DLD1 (cell line): ENCODE measurements around the gene SMPD3.

ENCODE experiments used
- in situ Hi-C: cut with HindIII; loops from 2 replicates; pipeline ENCODE4 v1.10.0; 2017; ENCODE audit warnings: low sequenced_read_pairs

Gene SMPD3

GRCh38 chr16:68345958-68346635, 102.2 kb downstream of the SMPD3 start:
- in situ Hi-C loops: no loop called here

- in situ Hi-C loops: no loop called here
Measured at GRCh38 chr16:68345351-68345810, 102.9 kb downstream of the SMPD3 start.

- in situ Hi-C loops: no loop called here
Measured at GRCh38 chr16:68344252-68344651, 104.1 kb downstream of the SMPD3 start.

- in situ Hi-C loops: no loop called here
Measured at GRCh38 chr16:68343137-68343536, 105.2 kb downstream of the SMPD3 start.

GRCh38 chr16:68342620-68343019, 105.7 kb downstream of the SMPD3 start:
- in situ Hi-C loops: no loop called here

DNA sequence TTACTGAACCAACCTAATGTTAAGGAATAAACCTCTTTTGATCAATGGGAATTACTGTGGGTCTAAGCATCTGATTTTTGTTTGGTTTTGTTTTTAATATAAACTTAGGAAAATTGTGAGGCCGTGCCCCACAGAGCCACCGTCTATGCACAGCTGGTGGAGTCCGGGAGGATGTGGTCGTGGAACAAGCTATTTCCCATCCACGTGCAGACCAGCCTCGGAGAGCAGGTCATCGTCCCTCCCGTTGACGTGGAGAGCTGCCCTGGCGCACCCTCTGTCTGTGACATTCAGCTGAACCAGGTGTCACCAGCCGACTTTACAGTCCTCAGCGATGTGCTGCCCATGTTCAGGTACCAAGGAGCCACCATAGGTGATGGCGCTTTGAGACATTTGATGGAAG, 109.1 kb downstream of the SMPD3 start:
- in situ Hi-C loops: no loop called here

DNA sequence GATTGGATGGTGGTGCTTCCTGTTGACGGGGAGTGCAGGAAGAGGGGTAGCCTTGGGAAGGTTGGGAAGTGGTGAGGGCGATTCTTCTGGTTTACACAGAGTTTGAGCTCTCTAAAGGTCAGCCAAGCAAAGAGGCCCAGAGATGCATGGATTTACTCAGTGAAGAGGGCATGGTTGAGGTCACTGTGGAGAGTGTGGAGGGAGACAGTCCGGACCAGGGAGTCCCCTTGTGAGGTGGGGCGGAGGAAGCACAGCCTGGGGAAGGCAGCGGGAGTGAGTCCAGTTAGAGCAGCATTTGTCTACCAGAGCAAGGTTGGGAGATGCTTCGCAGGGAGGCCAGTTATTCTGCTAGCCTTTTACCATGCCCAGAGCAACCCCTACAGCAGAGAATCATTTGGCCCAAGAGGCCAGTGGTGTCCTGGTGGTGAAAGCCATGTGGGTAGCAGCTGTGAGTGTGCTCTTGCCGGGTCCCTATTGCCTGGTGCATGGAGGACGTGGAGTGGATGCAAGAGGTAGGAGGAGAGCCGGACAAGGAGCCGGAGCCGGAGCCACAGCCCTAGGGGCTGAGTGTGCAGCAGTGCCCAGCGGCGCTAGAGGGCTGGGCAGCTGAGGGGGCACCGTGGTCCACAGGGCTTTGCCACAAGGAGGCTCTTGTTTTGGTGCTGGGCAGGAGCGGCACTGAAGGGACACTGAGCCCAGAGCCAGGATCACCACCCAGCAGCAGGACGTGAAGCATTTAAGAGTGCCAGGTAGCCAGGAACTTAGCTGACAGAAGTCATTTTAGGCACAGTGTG, 109.8 kb downstream of the SMPD3 start:
- in situ Hi-C loops: no loop called here

DNA sequence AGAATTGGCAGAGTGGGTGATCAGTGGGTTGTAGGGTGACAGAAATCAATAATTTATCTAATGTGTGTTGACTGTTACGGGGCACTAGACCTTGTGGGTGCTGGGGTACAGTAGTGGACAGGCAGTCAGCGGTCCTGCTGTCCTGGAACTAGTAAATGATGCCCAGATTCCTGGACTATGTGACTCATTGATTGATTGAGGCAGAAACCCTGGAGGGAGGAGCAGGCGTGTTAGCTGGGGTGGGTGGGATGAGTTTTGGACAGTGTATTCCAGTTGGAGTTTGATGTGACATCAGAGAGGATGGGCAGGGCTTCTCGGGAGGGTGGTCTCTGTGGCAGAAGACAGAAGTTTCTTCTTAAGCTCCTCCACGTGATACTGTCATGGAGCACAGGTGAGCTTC, 113.1 kb downstream of the SMPD3 start:
- in situ Hi-C loops: no loop called here

DNA sequence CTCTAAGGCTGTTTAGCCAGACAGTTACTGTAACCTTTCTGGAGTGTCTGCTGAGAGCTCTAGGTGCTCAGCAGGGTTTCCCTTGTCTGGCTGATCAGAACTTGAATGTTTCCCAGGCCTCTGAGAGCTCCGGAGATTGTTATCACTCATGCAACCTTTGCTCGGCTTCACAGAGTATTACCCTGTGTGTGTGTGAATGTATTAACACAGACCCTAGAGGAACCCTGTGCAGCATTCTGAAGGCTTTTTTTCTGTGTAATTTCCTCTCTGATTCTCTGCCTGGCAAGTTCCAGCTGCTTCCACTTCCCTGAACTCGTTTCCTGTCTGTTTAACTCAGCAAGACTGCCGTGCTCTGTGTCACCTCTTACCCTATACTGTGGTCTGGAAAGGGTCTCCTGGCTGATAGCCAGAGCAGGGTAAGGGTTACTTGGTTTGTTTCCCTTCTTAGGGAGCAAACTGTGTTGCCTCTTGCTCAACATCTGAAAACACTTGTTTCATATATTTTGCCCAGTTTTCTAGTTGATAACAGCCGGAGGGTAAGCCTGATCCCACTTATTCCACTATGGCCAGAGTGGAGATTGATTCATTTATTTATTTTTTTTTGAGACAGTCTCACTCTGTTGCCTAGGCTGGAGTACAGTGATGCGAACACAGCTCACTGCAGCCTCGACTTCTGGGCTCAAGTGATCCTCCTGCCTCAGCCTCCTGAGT, 115.7 kb downstream of the SMPD3 start:
- in situ Hi-C loops: no loop called here

DNA sequence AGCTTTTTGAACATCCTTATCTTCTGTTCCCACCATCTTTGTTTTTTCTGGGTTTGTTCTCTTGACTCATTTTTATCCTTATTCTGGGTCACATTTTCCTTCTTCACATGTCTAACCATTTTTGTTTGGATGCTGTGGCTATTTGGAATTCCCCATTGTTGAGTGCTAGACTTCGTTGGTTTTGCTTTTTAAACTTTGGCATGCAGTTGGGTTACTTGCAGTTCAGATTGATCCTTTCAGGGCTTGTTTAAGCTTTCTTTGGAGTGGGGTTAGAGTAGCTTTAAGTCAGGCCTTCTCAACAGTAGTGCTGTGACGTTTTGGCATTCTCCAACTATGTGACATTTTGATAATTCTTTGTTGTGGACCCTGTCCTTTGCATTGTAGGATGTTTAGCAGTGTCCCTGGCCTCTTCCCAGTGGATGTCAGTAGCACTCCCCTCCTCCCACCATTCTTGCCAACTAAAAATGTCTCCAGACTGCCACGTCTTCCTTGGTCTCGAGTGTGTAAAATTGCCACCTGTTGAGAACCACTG, 116.4 kb downstream of the SMPD3 start:
- in situ Hi-C loops: no loop called here

GRCh38 chr16:68328860-68329390, 119.4 kb downstream of the SMPD3 start:
- in situ Hi-C loops: no loop called here

GRCh38 chr16:68328151-68328859, 120.0 kb downstream of the SMPD3 start:
- in situ Hi-C loops: no loop called here

DNA sequence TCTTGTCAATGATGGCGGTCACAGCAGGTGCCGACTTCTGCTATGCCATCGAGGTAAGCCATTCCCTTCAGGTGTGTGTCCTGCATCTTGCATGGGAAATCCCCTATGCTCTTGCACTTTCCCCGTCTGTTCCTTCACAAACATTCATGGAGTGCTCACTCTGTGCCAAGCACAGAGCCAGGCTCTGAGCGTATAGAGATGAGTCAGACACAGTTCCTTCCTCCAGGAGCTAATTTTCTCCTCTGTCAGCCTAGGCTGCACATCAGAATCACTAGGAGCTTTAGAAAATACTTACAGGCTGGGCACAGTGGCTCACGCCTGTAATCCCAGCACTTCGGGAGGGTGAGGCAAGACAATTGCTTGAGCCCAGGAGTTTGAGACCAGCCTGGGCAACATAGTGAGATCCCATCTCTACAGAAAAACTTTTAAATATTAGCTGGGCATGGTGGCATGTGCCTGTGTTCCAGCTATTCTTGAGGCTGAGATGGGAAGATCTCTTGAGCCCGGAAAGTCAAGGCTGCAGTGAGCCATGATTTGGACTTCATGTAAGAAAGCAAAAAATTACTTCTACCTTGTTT, 123.4 kb downstream of the SMPD3 start:
- in situ Hi-C loops: no loop called here

GRCh38 chr16:68324336-68324735, 124.0 kb downstream of the SMPD3 start:
- in situ Hi-C loops: no loop called here

- in situ Hi-C loops: no loop called here
Measured at GRCh38 chr16:68319185-68319908, 129.0 kb downstream of the SMPD3 start.

- in situ Hi-C loops: no loop called here
Measured at GRCh38 chr16:68313116-68313515, 135.2 kb downstream of the SMPD3 start.

DNA sequence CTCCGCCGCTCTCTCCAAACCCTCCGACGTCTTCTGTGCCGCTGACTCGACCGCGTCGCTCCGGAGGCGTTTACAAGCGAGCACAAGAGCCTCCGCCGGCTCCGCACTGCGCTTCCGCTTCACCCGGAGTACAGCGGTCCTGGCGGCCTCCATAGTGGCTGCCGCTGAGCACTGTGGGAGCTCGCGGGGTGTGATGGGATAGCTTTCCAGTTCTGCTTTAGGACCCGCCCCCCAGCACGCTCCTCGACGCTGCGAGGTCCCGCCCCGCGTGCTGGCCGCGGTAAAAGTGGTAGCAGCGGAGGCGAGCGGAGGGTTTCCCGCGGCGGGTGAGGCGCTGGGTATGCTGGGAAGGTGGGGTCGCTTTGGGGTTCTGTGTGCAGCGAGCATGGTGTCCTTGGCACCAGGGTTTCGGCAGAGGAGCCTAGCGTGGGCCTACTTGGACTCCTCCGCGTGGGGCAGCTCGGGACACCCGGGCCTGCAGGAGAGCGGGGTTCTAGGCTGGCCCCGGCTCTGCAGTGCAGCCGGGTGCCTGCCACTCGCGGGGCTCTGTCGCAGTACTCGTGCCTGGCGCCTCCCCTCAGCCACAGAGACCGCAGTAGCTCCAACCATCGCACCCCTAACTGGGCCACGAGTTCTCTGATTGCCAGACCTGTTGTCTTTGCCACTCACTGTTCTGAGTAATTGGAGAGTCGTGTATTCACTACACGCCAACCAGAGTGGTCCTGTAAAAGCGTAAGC, 137.4 kb downstream of the SMPD3 start, which contains the start of the genes PRMT7 and SLC7A6OS:
Gene PRMT7 (plus strand): TSS at position 246 of the 738 bp plus-strand sequence. CDS start 4,961 bp downstream, outside the sequence.
Gene SLC7A6OS (minus strand): TSS at position 173 of the 738 bp plus-strand sequence. CDS start 20 bp downstream, at position 153.
- in situ Hi-C loops: no loop called here

- in situ Hi-C loops: no loop called here
Measured at GRCh38 chr16:68310437-68310773, 137.9 kb downstream of the SMPD3 start.

GRCh38 chr16:68309799-68310198, 138.5 kb downstream of the SMPD3 start:
- in situ Hi-C loops: no loop called here
